Activated CD4-positive, alpha-beta T cell treated with anti-CD3 and anti-CD28 coated beads for 4 hours (primary cell): ENCODE results near the gene NF2.
A peak's percentile ranks its signal among the peaks of the same experiment; 100 is the strongest.
"Not testable (repeated sequence)": the region's sequence is repeated elsewhere in the genome, so short reads cannot be mapped to it uniquely, and the experiment has no call there.

ENCODE experiments used
- DNase-seq, 2 donors: peaks; one replicate each; pipeline ENCODE4 v3.0.0-alpha.2; 2020

The NF2 gene

GRCh38 chr22:29597871-29598683, 5.4 kb upstream of the NF2 start:
- DNase-seq, result not testable (repeated sequence)

GRCh38 chr22:29598684-29599020, 4.8 kb upstream of the NF2 start:
- no peak for DNase-seq

GRCh38 chr22:29604076-29604360, 585 bp downstream of the NF2 start:
- no peak for DNase-seq

- DNase-seq, result no peak
Measured at GRCh38 chr22:29605527-29605850, 2.1 kb downstream of the NF2 start.

GRCh38 chr22:29606320-29606719, 2.9 kb downstream of the NF2 start:
- DNase-seq, result no peak

- DNase-seq, result no peak
Measured at GRCh38 chr22:29607426-29607825, 4.0 kb downstream of the NF2 start.

GRCh38 chr22:29609139-29609538, 5.7 kb downstream of the NF2 start:
- DNase-seq, result no peak

- no peak for DNase-seq
Measured at GRCh38 chr22:29610780-29611179, 7.3 kb downstream of the NF2 start.

- DNase-seq, result no peak
Measured at GRCh38 chr22:29615705-29616327, 12.4 kb downstream of the NF2 start.

GRCh38 chr22:29617922-29618629, 14.6 kb downstream of the NF2 start:
- no peak for DNase-seq

- DNase-seq, result no peak
Measured at GRCh38 chr22:29621761-29622526, 18.5 kb downstream of the NF2 start.

GRCh38 chr22:29623059-29623458, 19.6 kb downstream of the NF2 start:
- no peak for DNase-seq

- DNase-seq, result no peak
Measured at GRCh38 chr22:29623553-29624169, 20.2 kb downstream of the NF2 start.

GRCh38 chr22:29625090-29625825, 21.8 kb downstream of the NF2 start:
- peak; percentile 29 to 34 for DNase-seq

- DNase-seq, result no peak
Measured at GRCh38 chr22:29626497-29627195, 23.2 kb downstream of the NF2 start.

GRCh38 chr22:29627196-29627535, 23.7 kb downstream of the NF2 start:
- DNase-seq, result no peak

- DNase-seq, result no peak
Measured at GRCh38 chr22:29628996-29629902, 25.8 kb downstream of the NF2 start.

GRCh38 chr22:29629903-29630516, 26.6 kb downstream of the NF2 start:
- no peak for DNase-seq

GRCh38 chr22:29630987-29631386, 27.6 kb downstream of the NF2 start:
- DNase-seq, result no peak

- DNase-seq, result no peak
Measured at GRCh38 chr22:29631725-29632124, 28.3 kb downstream of the NF2 start.
